ENCODE measurements around the gene TRMU. TPM values are rescaled to one million over a fixed set of nuclear protein-coding genes. Genes with fewer than 3 reads are reported as not detected.
"Not testable (repeated sequence)": the region's sequence is repeated elsewhere in the genome, so short reads cannot be mapped to it uniquely, and the experiment has no call there.

Gene TRMU
- total RNA-seq, 1 experiment from 2014 or later, result 46.6 TPM

DNA sequence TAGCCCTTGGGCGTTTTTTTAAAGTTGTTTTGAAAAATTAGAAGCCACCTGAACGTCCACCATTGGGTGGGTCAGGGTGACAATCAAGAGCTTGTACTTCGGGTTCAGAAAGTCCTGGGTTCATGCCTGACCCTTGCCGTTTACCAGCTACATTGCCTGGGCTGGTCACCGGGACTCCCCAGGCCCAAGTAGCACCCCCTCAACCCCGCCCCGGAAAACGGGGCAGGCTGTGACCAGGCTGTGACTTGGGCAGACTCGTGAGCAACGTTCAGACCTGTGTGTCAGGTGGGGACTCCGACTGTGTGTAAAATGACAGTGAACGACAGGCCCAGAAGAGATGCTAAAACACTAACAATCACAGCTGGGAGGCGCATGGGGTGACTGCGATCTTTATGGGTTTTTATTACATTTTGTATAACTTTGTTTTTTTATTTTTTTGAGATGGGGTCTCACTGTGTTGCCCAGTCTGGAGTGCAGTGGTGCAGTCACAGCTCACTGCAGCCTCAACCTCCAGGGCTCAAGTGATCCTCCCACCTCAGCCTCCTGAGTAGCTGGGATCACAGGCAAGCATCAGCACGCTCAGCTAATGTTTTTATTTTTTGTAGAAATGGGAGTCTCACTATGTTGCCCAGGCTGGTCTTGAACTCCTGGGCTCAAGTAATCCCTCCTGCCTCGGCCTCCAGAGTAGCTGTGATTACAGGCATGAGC lies 56.8 kb downstream of the TRMU start:
- intact Hi-C loops (cut with micrococcal nuclease), result no loop called here
- no TSS peak for BruUV-seq (replicated peaks)
- Mint-ChIP-seq H3K9me3 (ENCODE audit: unreplicated experiment) (no peaks in the 10 kb centered on the region), H3K4me3 (ENCODE audit: unreplicated experiment) (no peak overlapping the region), H3K36me3 (ENCODE audit: insufficient read depth, unreplicated experiment) (peaks cover 20% of the 10 kb centered on the region), H3K27me3 (ENCODE audit: insufficient read depth, unreplicated experiment) (no peaks in the 10 kb centered on the region), H3K4me1 (ENCODE audit: insufficient read depth, unreplicated experiment) (no peaks in the 10 kb centered on the region), H3K27ac (ENCODE audit: low read depth, unreplicated experiment) (no peak overlapping the region)
- TF ChIP-seq, protein P1, sequence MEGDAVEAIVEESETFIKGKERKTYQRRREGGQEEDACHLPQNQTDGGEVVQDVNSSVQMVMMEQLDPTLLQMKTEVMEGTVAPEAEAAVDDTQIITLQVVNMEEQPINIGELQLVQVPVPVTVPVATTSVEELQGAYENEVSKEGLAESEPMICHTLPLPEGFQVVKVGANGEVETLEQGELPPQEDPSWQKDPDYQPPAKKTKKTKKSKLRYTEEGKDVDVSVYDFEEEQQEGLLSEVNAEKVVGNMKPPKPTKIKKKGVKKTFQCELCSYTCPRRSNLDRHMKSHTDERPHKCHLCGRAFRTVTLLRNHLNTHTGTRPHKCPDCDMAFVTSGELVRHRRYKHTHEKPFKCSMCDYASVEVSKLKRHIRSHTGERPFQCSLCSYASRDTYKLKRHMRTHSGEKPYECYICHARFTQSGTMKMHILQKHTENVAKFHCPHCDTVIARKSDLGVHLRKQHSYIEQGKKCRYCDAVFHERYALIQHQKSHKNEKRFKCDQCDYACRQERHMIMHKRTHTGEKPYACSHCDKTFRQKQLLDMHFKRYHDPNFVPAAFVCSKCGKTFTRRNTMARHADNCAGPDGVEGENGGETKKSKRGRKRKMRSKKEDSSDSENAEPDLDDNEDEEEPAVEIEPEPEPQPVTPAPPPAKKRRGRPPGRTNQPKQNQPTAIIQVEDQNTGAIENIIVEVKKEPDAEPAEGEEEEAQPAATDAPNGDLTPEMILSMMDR (IDR thresholded peaks at IDR 0.05; ENCODE audit: unreplicated experiment), result no peak
- POLR2A ChIA-PET, result no interaction called here
- CTCF ChIA-PET, result interaction anchor here (0.6 to 1.2 kb wide), 4 partner anchors 24 to 244 kb away, joined by 3 to 4 read pairs (median 3); no protein-coding TSS in a partner anchor
- no peak for DNase-seq (ENCODE audit: unreplicated experiment)

DNA sequence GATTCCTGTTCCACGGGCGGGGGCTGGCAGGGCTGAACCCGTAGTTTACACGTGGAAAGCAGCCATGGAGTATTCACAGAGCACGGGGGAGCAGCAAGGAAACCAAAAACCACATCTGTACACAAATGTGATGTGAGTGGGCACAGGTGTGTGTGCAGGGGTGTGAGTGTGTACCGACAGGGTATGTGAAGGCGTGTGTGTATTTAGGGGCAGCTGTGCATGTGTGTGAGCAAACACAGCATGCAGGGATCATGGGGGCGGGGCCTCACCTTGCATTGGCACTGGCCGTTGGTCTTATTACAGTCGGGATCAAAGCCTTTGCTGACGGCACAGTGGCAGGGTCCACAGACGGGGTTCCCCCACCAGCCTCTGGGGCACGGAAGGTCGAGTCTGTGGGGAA lies 58.4 kb downstream of the TRMU start:
- H3K9me3 Mint-ChIP-seq (ENCODE audit: unreplicated experiment), result no peaks in the 10 kb centered on the region
- ChIA-PET POLR2A (no interaction called here), CTCF (interaction anchor here (0.6 to 1.1 kb wide), 2 partner anchors 26 to 148 kb away, joined by 3 to 4 read pairs; no protein-coding TSS in a partner anchor)
- peaks cover 20% of the 10 kb centered on the region for H3K36me3 Mint-ChIP-seq (ENCODE audit: insufficient read depth, unreplicated experiment)
- TF ChIP-seq, protein P1 (IDR thresholded peaks at IDR 0.05; ENCODE audit: unreplicated experiment), result no peak
- no peaks in the 10 kb centered on the region for H3K4me1 Mint-ChIP-seq (ENCODE audit: insufficient read depth, unreplicated experiment)
- DNase-seq (ENCODE audit: unreplicated experiment), result no peak
- no peak overlapping the region for H3K4me3 Mint-ChIP-seq (ENCODE audit: unreplicated experiment)
- no TSS peak for BruUV-seq (replicated peaks)
- no peaks in the 10 kb centered on the region for H3K27me3 Mint-ChIP-seq (ENCODE audit: insufficient read depth, unreplicated experiment)
- no peak overlapping the region for H3K27ac Mint-ChIP-seq (ENCODE audit: low read depth, unreplicated experiment)
- intact Hi-C loops (cut with micrococcal nuclease), result no loop called here

- H3K27me3 Mint-ChIP-seq (ENCODE audit: insufficient read depth, unreplicated experiment), result no peaks in the 10 kb centered on the region
- TF ChIP-seq, protein P1 (IDR thresholded peaks at IDR 0.05; ENCODE audit: unreplicated experiment), result no peak
- H3K4me3 Mint-ChIP-seq (ENCODE audit: unreplicated experiment), result no peak overlapping the region
- ChIA-PET CTCF (interaction anchor here (0.6 to 1.1 kb wide), 2 partner anchors 27 to 147 kb away, joined by 3 to 4 read pairs; no protein-coding TSS in a partner anchor), POLR2A (no interaction called here)
- H3K4me1 Mint-ChIP-seq (ENCODE audit: insufficient read depth, unreplicated experiment), result no peaks in the 10 kb centered on the region
- no peak overlapping the region for H3K27ac Mint-ChIP-seq (ENCODE audit: low read depth, unreplicated experiment)
- no peak for DNase-seq (ENCODE audit: unreplicated experiment)
- BruUV-seq (replicated peaks), result no TSS peak
- intact Hi-C loops (cut with micrococcal nuclease), result no loop called here
- H3K9me3 Mint-ChIP-seq (ENCODE audit: unreplicated experiment), result no peaks in the 10 kb centered on the region
- H3K36me3 Mint-ChIP-seq (ENCODE audit: insufficient read depth, unreplicated experiment), result peaks cover 21% of the 10 kb centered on the region
Observed at GRCh38 chr22:46394622-46395021, 59.1 kb downstream of the TRMU start.

DNA sequence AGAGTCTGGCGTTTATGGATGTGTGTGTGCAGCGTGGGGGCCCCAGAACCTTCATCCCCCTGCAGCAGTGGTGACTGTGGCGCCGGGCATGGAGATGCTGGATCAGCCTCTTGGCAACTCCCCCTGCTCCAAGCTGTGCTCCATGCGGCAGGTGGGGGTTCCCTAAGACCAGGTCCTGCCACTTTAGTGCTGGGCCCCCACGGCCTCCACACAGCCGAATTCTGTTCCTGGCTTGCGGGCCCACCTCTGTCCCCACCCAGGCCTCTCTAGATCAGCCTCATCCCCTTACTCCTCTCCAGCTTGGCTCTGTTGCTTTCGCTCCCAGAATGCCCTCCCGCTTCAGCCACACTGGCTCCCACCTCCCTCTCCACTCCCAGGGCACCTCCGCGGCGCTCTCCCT lies 59.6 kb downstream of the TRMU start:
- peaks cover 17% of the 10 kb centered on the region for H3K36me3 Mint-ChIP-seq (ENCODE audit: insufficient read depth, unreplicated experiment)
- H3K4me3 Mint-ChIP-seq (ENCODE audit: unreplicated experiment), result no peak overlapping the region
- DNase-seq (ENCODE audit: unreplicated experiment), result no peak
- ChIA-PET POLR2A (no interaction called here), CTCF (interaction anchor here (1.1 kb wide), 1 partner anchor 147 kb away, joined by 3 read pairs; no protein-coding TSS in a partner anchor)
- no peaks in the 10 kb centered on the region for H3K27me3 Mint-ChIP-seq (ENCODE audit: insufficient read depth, unreplicated experiment)
- TF ChIP-seq, protein P1 (IDR thresholded peaks at IDR 0.05; ENCODE audit: unreplicated experiment), result no peak
- intact Hi-C loops (cut with micrococcal nuclease), result no loop called here
- no TSS peak for BruUV-seq (replicated peaks)
- no peaks in the 10 kb centered on the region for H3K9me3 Mint-ChIP-seq (ENCODE audit: unreplicated experiment)
- H3K4me1 Mint-ChIP-seq (ENCODE audit: insufficient read depth, unreplicated experiment), result no peaks in the 10 kb centered on the region
- no peak overlapping the region for H3K27ac Mint-ChIP-seq (ENCODE audit: low read depth, unreplicated experiment)

- H3K27me3 Mint-ChIP-seq (ENCODE audit: insufficient read depth, unreplicated experiment); BruUV-seq (replicated peaks); intact Hi-C loops (cut with micrococcal nuclease); H3K4me1 Mint-ChIP-seq (ENCODE audit: insufficient read depth, unreplicated experiment); H3K9me3 Mint-ChIP-seq (ENCODE audit: unreplicated experiment); H3K4me3 Mint-ChIP-seq (ENCODE audit: unreplicated experiment); POLR2A ChIA-PET; H3K27ac Mint-ChIP-seq (ENCODE audit: low read depth, unreplicated experiment); DNase-seq (ENCODE audit: unreplicated experiment): not testable (repeated sequence)
- CTCF ChIA-PET, result interaction anchor here (0.7 to 1.0 kb wide), 3 partner anchors 10 to 65 kb away, joined by 3 to 6 read pairs (median 5); no protein-coding TSS in a partner anchor
- peaks cover 11% of the 10 kb centered on the region for H3K36me3 Mint-ChIP-seq (ENCODE audit: insufficient read depth, unreplicated experiment)
Observed at GRCh38 chr22:46397049-46397448, 61.5 kb downstream of the TRMU start.
